CD4-positive, alpha-beta memory T cell (primary cell): ENCODE measurements around the gene NBAS. TPM values are rescaled to one million over a fixed set of nuclear protein-coding genes. Genes with fewer than 3 reads are reported as not detected.

Experiments used
- CTCF ChIA-PET: fragments of 350-600 bp; sonication (Branson Sonifier 250); formaldehyde crosslinking; loops from one replicate; lab custom pipeline; 2021; ENCODE audit warnings: inconsistent platforms; ENCODE audit not compliant: partially characterized antibody; lab: Charles Lee
- POLR2A ChIA-PET: fragments of 350-600 bp; sonication (Branson Sonifier 250); formaldehyde crosslinking; loops from one replicate; lab custom pipeline; 2021; ENCODE audit not compliant: partially characterized antibody; lab: Charles Lee
- DNase-seq, 5 donors: peaks; one replicate each; pipeline versions ENCODE4 v3.0.0 to v3.0.0-alpha.2; 2020 to 2022; ENCODE audit warnings: mixed read lengths in 1 of 5
- H3K27ac ChIP-seq: one replicate; pipeline ENCODE4 v1.7.0; 2013; ENCODE audit warnings: low read depth, low read length
- H3K27me3 ChIP-seq: 2 replicates; pipeline ENCODE4 v1.7.0; 2013; ENCODE audit warnings: mild to moderate bottlenecking, low read length, moderate library complexity; ENCODE audit not compliant: insufficient read depth
- H3K36me3 ChIP-seq: 2 replicates; pipeline ENCODE4 v1.7.0; 2013; ENCODE audit warnings: mild to moderate bottlenecking, low read length, moderate library complexity; ENCODE audit not compliant: insufficient read depth
- H3K4me1 ChIP-seq: 2 replicates; pipeline ENCODE4 v1.7.0; 2013; ENCODE audit warnings: mild to moderate bottlenecking, low read length, moderate library complexity; ENCODE audit not compliant: insufficient read depth
- H3K4me3 ChIP-seq, 2 donors: one replicate each; pipeline ENCODE4 v1.7.0; 2013; ENCODE audit warnings: low read length in 2 of 2, mild to moderate bottlenecking in 1 of 2
- H3K9me3 ChIP-seq, 2 donors: one replicate each; pipeline ENCODE4 v1.7.0; 2013; ENCODE audit warnings: low read length in 2 of 2, control low read depth in 1 of 2; ENCODE audit not compliant: control insufficient read depth in 1 of 2
- H3K27ac Mint-ChIP-seq, 7 donors: one replicate each; pipeline ENCODE4 v1.8.0; 2020 to 2021; ENCODE audit warnings: mixed read lengths in 7 of 7, mild to moderate bottlenecking in 6 of 7, inconsistent platforms in 3 of 7, moderate library complexity in 3 of 7
- H3K27me3 Mint-ChIP-seq, 2 donors: one replicate each; pipeline ENCODE4 v1.8.0; 2020 to 2021; ENCODE audit warnings: mixed read lengths in 2 of 2
- H3K36me3 Mint-ChIP-seq, 2 donors: one replicate each; pipeline ENCODE4 v1.8.0; 2020 to 2021; ENCODE audit warnings: mixed read lengths in 2 of 2, inconsistent platforms in 1 of 2, mild to moderate bottlenecking in 1 of 2
- H3K4me1 Mint-ChIP-seq, 4 donors: one replicate each; pipeline ENCODE4 v1.8.0; 2020 to 2021; ENCODE audit warnings: mixed read lengths in 4 of 4, mild to moderate bottlenecking in 1 of 4
- H3K4me3 Mint-ChIP-seq, 8 donors: one replicate each; pipeline ENCODE4 v1.8.0; 2020 to 2021; ENCODE audit warnings: mixed read lengths in 8 of 8, mild to moderate bottlenecking in 7 of 8, moderate library complexity in 6 of 8, inconsistent platforms in 3 of 8
- H3K9me3 Mint-ChIP-seq, 8 donors: one replicate each; pipeline ENCODE4 v1.8.0; 2020 to 2021; ENCODE audit warnings: mixed read lengths in 8 of 8, mild to moderate bottlenecking in 5 of 8, inconsistent platforms in 3 of 8, moderate library complexity in 1 of 8
- intact Hi-C: fragments of 100-400 bp; cut with micrococcal nuclease; formaldehyde crosslinking; loops from one replicate; pipeline ENCODE4 v1.15.1; 2023
- polyA plus RNA-seq, 2 donors: library from polyadenylated mRNA; unstranded; fragments of 300-500 nt; fragmentation: Illumina TruSeq; gene quantifications; one replicate each; pipeline ENCODE4 v1.2.3, GENCODE V29; 2021
- total RNA-seq, 2 experiments: library from RNA; stranded (reverse); gene quantifications; one replicate each; pipeline ENCODE4 v1.2.3, GENCODE V29; 2021

The NBAS gene
- total and polyA plus RNA-seq, 4 experiments from 2014 or later = 16.1 to 37.0 (median 27.1) TPM

GRCh38 chr2:15225131-15225530 is 336.0 kb downstream of the NBAS start:
- H3K4me1 ChIP-seq = no peaks in the 10 kb centered on the region
- H3K27me3 Mint-ChIP-seq = no peaks in the 10 kb centered on the region
- H3K9me3 Mint-ChIP-seq = peaks cover 0 to 1% (median 0%) of the 10 kb centered on the region in 8 donors
- CTCF ChIA-PET = no interaction called here
- H3K27ac Mint-ChIP-seq = no peak overlapping the region
- H3K4me3 ChIP-seq = no peak overlapping the region
- H3K4me1 Mint-ChIP-seq = peaks cover 0 to 2% (median 0%) of the 10 kb centered on the region in 4 donors
- no peak for DNase-seq
- H3K27ac ChIP-seq = no peak overlapping the region
- no peaks in the 10 kb centered on the region for H3K36me3 ChIP-seq
- intact Hi-C loops = no loop called here
- H3K36me3 Mint-ChIP-seq = peaks cover 55 to 60% of the 10 kb centered on the region in 2 donors
- no peak overlapping the region for H3K4me3 Mint-ChIP-seq
- H3K27me3 ChIP-seq = no peaks in the 10 kb centered on the region
- POLR2A ChIA-PET = no interaction called here
- no peaks in the 10 kb centered on the region for H3K9me3 ChIP-seq

- H3K4me1 Mint-ChIP-seq = peaks cover 0 to 2% (median 0%) of the 10 kb centered on the region in 4 donors
- CTCF ChIA-PET = no interaction called here
- intact Hi-C loops = no loop called here
These were observed 336.5 kb downstream of the NBAS start for GRCh38 chr2:15224641-15225040.

GRCh38 chr2:15223887-15224286 is 337.2 kb downstream of the NBAS start:
- Mint-ChIP-seq H3K36me3 (peaks cover 49 to 53% of the 10 kb centered on the region in 2 donors), H3K27me3 (no peaks in the 10 kb centered on the region), H3K4me3 (no peak overlapping the region), H3K4me1 (peaks cover 0 to 2% (median 0%) of the 10 kb centered on the region in 4 donors), H3K27ac (no peak overlapping the region), H3K9me3 (peaks cover 0 to 1% (median 0%) of the 10 kb centered on the region in 8 donors)
- intact Hi-C loops = no loop called here
- no peaks in the 10 kb centered on the region for H3K4me1 ChIP-seq
- no peaks in the 10 kb centered on the region for H3K27me3 ChIP-seq
- H3K4me3 ChIP-seq = no peak overlapping the region
- DNase-seq = no peak
- POLR2A ChIA-PET = no interaction called here
- H3K36me3 ChIP-seq = no peaks in the 10 kb centered on the region
- H3K9me3 ChIP-seq = no peaks in the 10 kb centered on the region
- CTCF ChIA-PET = no interaction called here
- H3K27ac ChIP-seq = no peak overlapping the region

More at GRCh38 chr2:15224641-15225040, 336.5 kb downstream of the NBAS start:
- no peak overlapping the region for H3K27ac ChIP-seq
- H3K4me3 Mint-ChIP-seq = no peak overlapping the region
- no peaks in the 10 kb centered on the region for H3K27me3 Mint-ChIP-seq
- H3K4me3 ChIP-seq = no peak overlapping the region
- no peaks in the 10 kb centered on the region for H3K27me3 ChIP-seq
- POLR2A ChIA-PET = no interaction called here
- peaks cover 0 to 1% (median 0%) of the 10 kb centered on the region in 8 donors for H3K9me3 Mint-ChIP-seq
- H3K27ac Mint-ChIP-seq = peak overlapping the region in 1 of 7 donors; percentile 5
- no peak for DNase-seq
- H3K36me3 Mint-ChIP-seq = peaks cover 50 to 56% of the 10 kb centered on the region in 2 donors
- no peaks in the 10 kb centered on the region for H3K36me3 ChIP-seq
- no peaks in the 10 kb centered on the region for H3K4me1 ChIP-seq
- no peaks in the 10 kb centered on the region for H3K9me3 ChIP-seq

- H3K4me1 ChIP-seq = no peaks in the 10 kb centered on the region
- H3K36me3 Mint-ChIP-seq = peaks cover 43 to 49% of the 10 kb centered on the region in 2 donors
- POLR2A ChIA-PET = no interaction called here
- H3K9me3 Mint-ChIP-seq = peaks cover 0 to 1% (median 0%) of the 10 kb centered on the region in 8 donors
- no peak for DNase-seq
- no peaks in the 10 kb centered on the region for H3K4me1 Mint-ChIP-seq
- no peaks in the 10 kb centered on the region for H3K9me3 ChIP-seq
- intact Hi-C loops = no loop called here
- H3K27ac Mint-ChIP-seq = no peak overlapping the region
- H3K27ac ChIP-seq = no peak overlapping the region
- H3K27me3 ChIP-seq = no peaks in the 10 kb centered on the region
- peaks cover 6% of the 10 kb centered on the region for H3K36me3 ChIP-seq
- H3K27me3 Mint-ChIP-seq = no peaks in the 10 kb centered on the region
- no peak overlapping the region for H3K4me3 ChIP-seq
- CTCF ChIA-PET = no interaction called here
- H3K4me3 Mint-ChIP-seq = no peak overlapping the region
These were observed 338.3 kb downstream of the NBAS start for GRCh38 chr2:15222856-15223255.

GRCh38 chr2:15220603-15221002 is 340.5 kb downstream of the NBAS start:
- H3K27me3 ChIP-seq = no peaks in the 10 kb centered on the region
- H3K4me1 ChIP-seq = no peaks in the 10 kb centered on the region
- no peak overlapping the region for H3K4me3 ChIP-seq
- H3K4me1 Mint-ChIP-seq = no peaks in the 10 kb centered on the region
- no peaks in the 10 kb centered on the region for H3K9me3 ChIP-seq
- ChIA-PET POLR2A (no interaction called here), CTCF (no interaction called here)
- intact Hi-C loops = no loop called here
- no peak overlapping the region for H3K27ac ChIP-seq
- no peak overlapping the region for H3K27ac Mint-ChIP-seq
- peaks cover 6% of the 10 kb centered on the region for H3K36me3 ChIP-seq
- H3K9me3 Mint-ChIP-seq = peaks cover 0 to 1% (median 0%) of the 10 kb centered on the region in 8 donors
- H3K27me3 Mint-ChIP-seq = no peaks in the 10 kb centered on the region
- DNase-seq = no peak
- H3K36me3 Mint-ChIP-seq = peaks cover 42 to 48% of the 10 kb centered on the region in 2 donors
- no peak overlapping the region for H3K4me3 Mint-ChIP-seq

GRCh38 chr2:15218423-15219086 is 342.6 kb downstream of the NBAS start:
- Histone ChIP-seq H3K27ac (no peak overlapping the region), H3K36me3 (peaks cover 8% of the 10 kb centered on the region), H3K4me3 (no peak overlapping the region), H3K27me3 (no peaks in the 10 kb centered on the region), H3K9me3 (no peaks in the 10 kb centered on the region), H3K4me1 (no peaks in the 10 kb centered on the region)
- Mint-ChIP-seq H3K4me1 (no peaks in the 10 kb centered on the region), H3K4me3 (peak overlapping the region in 1 of 8 donors; percentile 31), H3K9me3 (peaks cover 0 to 6% (median 0%) of the 10 kb centered on the region in 8 donors), H3K27ac (no peak overlapping the region), H3K27me3 (no peaks in the 10 kb centered on the region), H3K36me3 (peaks cover 46 to 51% of the 10 kb centered on the region in 2 donors)
- intact Hi-C loops = no loop called here
- ChIA-PET POLR2A (no interaction called here), CTCF (no interaction called here)
- DNase-seq = no peak

GRCh38 chr2:15212249-15212648 is 348.9 kb downstream of the NBAS start:
- Mint-ChIP-seq H3K36me3 (peaks cover 86 to 92% of the 10 kb centered on the region in 2 donors), H3K4me3 (no peak overlapping the region), H3K27ac (no peak overlapping the region), H3K4me1 (no peaks in the 10 kb centered on the region), H3K9me3 (peaks cover 0 to 17% (median 7%) of the 10 kb centered on the region in 8 donors), H3K27me3 (no peaks in the 10 kb centered on the region)
- Histone ChIP-seq H3K4me3 (no peak overlapping the region), H3K27ac (no peak overlapping the region), H3K27me3 (no peaks in the 10 kb centered on the region), H3K9me3 (no peaks in the 10 kb centered on the region), H3K4me1 (no peaks in the 10 kb centered on the region), H3K36me3 (peaks cover 6% of the 10 kb centered on the region)
- intact Hi-C loops = no loop called here
- ChIA-PET POLR2A (no interaction called here), CTCF (no interaction called here)
- no peak for DNase-seq
